Stimulated activated naive CD4-positive, alpha-beta T cell (primary cell): ENCODE measurements around the gene NHS.
"Not testable (repeated sequence)": the region's sequence is repeated elsewhere in the genome, so short reads cannot be mapped to it uniquely, and the experiment has no call there.

ENCODE experiments used
- DNase-seq, 6 experiments: peaks; one replicate each; lab custom pipeline; 2025; lab: John Stamatoyannopoulos, UW

The NHS gene

DNA sequence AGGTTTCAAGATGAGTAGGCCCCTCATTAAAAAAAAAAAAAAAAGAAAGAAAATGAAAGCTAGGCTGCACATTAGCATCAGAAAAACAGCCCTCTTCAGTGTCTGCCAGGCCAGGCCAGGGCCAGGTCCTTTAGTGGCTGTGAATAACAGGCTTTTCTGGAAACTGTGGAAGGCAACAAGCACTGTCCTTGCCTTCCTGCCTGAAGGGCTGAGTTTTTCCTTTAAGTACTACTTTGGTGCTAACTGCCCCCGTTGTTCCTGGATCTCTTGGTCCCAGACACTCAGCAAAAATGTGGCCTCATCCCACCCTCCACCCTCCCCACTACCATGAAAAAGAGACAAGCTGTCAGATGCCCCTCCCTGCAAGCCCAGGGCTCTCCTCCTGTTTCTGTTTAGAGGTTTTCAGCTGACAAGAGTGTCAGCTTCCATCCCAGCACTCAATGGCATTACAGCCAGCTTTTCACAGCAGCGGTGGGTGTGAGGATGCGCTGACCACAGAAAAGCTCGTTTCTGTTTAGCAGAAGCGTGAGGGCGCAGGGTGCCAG lies 174.2 kb downstream of the NHS start:
- DNase-seq: no peak

DNA sequence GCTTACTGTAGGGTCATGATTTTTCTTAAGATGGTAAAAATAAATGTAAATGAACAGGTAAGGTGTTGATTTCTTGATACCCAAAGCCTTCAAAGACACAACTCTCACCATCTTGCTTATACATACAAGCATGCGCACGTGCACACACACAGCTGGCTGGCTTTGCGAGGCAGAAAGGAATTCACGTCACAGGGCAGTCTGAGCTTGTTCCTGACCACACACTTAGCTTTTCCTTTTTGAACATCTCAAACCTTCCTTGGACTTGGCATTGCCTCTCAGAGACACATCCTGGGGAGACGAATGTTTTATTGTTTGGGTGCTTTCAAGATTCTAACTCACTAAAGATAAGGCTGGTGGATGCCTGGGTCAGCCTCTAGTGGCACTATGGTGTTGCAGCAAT lies 175.0 kb downstream of the NHS start:
- no peak for DNase-seq

DNA sequence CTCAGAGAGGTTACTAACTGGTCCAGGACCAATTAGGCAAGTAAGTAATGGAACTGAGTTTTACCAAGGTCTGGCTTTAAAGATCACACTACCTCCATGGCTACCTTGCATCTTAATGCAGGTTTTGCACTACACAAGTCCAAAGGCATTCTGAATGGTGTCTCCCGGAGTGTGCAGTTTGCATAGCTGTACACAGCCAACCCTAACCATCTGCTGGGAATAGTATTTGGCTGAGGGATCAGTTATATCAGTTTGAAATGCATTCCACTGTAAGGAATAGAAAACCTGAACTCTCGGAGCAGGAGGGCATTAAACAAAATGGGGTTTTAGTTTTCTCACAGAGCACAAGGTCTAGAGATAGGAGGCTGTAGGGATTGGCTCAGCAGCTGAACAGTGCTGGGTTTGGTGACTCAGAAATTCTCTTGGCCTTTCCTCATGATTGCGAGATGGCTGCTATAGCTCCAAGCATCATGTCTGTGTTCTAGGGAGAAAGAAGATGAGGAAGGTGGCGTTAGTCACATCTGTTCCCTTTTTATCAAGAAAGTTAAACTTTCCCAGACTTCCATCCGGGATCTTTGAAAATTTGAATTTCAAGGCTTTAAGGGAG lies 177.1 kb downstream of the NHS start:
- DNase-seq: no peak

DNA sequence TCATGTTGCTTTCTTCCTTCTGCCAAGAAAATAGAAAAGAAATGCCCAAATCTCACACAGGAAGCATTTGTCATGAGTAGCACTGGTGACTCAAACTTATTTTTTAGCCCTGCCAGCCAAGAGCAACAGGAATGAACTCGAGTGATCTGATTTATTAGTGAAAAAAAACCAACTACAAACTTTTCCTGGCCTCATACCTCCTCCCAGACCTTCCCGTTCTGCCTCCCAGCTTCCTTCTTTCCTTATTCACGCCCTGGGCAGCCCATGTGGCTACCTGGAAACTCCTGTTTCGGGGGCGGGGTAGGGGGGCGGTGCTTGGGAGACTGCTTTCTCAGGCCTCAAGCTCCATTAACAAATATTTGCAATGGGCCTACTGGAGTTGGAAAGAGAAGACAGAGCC lies 178.5 kb downstream of the NHS start:
- DNase-seq: no peak

DNA sequence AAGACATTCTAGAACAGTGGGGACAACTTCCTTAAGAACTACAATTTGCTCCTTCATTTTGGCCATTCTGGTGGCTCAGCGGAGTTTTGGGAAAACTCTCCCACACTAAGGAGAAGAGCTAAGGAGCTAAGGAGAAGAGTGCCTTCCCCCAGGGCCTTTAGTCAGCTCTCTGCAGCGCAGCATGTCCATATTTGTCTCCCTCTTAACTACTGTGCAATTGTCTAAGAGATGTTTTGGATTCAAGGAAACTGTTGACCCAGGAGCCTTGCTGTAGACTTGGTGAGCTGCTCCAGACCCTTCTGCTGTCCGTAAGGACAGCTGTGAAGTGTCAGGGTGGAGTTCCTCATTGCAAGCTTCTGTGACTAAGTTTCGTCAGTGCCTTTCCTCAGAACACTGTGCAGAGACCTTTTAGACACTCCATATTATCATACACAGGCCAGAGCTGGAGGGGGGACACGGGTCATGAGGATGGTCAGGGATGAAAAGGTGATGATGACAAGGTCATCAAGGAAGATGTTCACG lies 179.0 kb downstream of the NHS start:
- DNase-seq: no peak

DNA sequence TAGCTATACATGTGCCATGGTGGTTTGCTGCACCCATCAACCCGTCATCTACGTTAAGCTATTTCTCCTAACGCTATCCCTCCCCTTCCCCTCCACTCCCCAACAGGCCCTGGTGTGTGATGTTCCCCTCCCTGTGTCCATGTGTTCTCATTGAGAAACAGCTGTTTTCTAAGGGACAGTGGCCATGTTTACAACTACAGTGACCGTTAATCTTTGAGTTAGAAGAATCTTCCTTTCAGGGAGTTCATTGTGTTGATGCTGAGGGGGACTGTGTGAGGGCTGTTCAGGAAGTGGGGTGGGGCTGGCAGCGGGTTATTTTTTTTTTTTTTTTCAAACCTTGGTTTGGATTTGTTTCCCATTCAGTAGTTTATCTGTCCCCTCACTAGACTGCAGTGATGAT lies 179.9 kb downstream of the NHS start:
- DNase-seq: no peak

DNA sequence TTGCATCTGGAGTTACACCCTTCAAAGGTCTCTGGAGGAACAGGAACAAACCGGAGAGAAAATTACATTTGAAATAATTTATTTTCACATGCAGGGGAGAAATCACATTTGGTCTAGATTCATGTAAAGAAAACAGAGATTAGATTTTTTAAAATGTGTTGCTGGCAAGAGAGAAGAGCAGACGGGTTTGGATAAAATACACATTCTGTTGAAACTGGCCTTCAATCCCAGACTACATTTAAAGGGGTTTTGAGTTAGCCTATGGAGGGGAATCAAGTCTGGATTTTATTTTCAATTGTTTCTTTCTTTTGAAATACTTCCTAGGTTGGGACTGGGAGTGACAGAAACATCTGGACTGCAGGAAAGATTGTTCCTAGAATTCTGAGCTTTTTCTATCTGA lies 180.8 kb downstream of the NHS start:
- no peak for DNase-seq

DNA sequence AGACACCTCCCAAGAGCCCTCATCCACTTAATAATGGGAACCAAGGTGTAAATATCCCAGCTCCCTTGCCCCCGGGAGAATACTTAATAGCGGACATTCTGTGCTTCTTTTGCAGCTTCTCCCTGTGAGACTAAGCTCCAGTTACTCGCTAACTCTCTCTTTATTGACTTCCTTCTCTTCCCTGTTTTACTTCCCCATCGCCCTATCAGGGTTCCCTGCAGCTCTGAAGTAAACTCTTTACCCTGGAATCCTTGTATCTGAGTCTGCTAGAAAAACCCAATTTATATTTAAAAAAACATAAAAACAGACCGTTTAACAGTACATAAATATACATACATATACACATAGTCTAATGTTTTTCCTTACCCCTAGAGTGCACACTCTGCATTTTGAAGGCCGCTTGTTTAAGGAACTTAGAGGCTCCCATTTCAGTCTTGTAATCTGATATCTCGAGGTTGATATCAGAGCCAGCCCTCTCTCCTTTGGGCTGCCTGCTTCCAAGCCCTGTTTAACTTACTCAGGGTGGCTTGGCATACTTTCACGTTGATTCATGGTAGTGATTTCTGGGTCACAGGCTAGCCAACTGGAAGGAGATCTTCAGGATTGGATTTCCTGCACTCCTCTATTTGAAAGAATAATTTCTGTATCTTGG lies 184.9 kb downstream of the NHS start:
- DNase-seq: no peak

DNA sequence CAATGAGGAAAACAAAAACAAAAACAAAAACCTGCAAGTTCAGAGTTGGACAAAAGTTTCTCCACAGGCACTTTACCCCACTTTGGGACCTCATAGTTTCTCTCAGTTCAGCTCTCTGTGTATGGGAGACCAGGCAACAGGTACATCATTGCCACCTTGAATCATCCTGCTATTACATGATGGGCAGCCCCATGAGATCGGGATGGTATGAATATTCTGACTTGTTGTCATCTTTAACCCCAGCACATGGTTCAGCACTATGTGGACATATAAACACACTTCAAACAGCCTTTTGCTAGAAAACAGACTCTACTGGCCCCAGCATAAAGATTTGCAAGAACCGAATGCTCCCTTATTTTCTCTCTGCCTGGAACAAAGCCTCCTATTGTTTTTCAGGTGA lies 185.4 kb downstream of the NHS start:
- no peak for DNase-seq

DNA sequence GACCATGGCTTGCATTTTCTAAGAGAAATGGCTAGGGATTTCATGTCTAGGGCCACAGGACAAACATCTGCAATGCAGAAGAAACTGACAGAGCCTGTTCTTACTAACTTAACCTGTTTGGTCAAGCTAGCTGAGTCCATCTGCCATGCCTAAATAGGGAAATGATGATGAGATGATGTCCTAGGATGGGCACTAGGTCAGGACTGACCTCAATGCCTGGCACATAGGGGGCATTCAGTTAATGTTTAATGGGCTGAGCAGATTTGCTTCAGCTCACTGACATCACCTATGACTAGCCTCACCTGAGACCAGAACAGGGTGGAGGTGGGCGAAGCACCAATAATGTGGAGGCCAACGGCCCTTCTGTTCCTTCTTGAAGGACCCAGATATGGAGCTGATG lies 188.1 kb downstream of the NHS start:
- no peak for DNase-seq

DNA sequence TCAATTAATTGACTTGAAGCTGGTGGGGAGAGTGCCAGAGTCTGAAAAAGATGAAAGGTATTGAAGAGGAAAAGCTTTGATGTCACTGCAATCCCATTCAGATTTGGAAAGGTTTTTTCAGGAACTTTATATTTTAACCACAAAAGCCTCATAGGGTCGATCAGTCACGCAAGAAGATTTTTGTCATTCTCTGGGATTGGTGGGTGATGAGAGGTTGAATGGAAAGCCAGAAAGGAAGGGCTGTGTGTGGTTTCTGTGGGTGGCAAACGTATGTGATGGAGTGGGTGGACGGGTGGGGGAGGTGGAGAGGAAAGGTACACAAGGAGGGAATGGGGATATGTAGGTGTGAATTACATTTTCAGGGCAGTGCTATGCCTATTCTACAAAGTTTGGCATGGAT lies 188.5 kb downstream of the NHS start:
- no peak for DNase-seq

DNA sequence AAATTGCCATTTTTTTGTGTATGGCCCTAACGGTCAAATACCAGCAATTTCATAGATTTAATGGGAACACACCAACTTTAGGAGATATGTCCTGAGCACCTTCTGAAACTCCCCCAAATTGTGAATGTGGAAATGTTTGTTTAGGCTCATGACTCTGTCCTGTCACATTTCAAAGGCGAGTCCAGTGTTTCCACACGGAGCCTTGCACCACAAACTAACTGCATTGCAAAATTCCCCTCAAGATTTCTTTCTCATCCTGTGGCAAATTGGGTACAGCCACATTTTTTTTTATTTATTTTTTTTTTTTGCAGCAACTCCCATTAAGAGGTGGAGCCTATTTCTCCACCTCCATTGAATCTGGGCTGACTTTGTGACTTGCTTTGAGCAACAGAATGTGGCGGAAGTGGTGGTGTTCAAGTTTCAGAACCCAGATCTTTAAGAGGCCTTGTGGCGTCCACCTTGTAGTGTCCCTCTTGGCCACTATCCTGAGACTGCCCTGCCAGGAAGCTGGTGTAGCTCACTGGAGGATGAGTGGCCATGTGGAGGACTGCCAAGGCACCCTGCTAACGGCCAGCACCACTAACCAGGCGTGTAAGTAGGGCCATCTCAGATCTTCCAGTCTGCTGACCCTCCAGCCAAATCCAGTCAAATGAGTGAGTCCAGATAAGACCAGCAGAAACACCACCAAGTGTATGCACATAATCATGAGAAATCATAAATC lies 189.8 kb downstream of the NHS start:
- DNase-seq: no peak

DNA sequence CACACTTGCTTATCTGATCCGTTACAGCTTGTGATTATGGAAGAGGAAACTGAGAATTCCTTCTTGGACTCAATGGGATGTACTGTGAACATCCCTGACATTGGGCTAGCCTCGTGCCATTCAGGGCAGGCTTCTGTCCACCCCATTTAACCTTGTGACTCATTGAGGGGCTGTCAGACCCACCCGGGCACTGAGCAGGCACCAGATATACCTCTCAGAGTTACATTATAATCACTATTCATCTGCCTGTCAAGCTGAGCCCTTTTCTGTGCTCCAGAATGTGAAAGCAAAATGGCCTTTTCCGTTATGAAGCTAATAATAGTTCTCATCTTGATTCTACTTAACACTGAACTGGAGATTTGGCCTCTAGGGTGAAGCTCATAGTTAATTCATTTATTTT lies 191.7 kb downstream of the NHS start:
- no peak for DNase-seq

DNA sequence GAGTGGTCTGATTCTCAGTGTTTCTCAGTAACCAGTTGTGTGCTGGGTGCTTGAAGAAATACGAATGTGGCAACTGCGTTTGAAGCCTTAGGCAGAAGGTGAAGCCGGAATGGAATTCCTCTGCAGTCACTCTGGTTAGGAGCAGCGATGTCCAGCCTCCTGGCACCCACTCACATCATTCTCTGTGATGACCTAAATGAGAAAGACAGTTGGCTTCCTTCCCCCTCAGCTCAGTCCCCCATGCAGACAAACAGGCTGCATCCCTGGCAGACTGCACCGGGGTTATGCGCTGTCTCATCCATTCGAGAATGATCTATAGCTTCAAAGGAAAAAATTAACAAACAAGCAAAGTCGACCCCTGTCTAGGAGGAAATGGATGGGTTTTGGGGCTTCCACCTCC lies 192.2 kb downstream of the NHS start:
- no peak for DNase-seq

DNA sequence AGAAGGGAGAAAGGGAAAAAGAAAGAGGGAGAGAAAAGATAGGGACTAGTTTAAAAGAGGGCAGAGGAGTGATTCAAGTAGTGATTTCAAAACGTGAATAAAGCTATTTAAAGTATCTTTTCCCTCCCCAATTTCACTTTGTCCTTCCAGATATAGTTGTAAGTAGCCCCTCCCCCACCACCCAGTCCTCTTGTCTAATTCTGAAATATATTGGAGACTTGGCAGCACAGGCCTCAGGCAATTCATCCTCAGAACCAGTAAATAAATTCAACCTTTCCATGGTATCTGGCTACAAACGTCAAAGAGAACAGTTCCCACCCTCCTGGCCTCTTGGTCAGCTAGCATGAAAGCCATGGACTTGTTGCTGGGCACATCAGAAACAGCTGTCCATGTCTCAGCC lies 192.8 kb downstream of the NHS start:
- DNase-seq: no peak

DNA sequence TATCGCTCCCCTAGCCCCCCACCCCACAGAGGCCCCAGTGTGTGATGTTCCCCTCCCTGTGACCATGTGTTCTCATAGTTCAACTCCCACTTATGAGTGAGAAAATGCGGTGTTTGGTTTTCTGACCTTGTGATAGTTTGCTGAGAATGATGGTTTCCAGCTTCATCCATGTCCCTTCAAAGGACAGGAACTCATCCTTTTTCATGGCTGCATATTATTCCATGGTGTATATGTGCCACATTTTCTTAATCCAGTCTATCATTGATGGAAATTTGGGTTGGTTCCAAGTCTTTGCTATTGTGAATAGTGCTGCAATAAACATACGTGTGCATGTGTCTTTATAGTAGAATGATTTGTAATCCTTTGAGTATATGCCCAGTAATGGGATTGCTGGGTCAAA lies 193.8 kb downstream of the NHS start:
- not testable (repeated sequence) for DNase-seq

DNA sequence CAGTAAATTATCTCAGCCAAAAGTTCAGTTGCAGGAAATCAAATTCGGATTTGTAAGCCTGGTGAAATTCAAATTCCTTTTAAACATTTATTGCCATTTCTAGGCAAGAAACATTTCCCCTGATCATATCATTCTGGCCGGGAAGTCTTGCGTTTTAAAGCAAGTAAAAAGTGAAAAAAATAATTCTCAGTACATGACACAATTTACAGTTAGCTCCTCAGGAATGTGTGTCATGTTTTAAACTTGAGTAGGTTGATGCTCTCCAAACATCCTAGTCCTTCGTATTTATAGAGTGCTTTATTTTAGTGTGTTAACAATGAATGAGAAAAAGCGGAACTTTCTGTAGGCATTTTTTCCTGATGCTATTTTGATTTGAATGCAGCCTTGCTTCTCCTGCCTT lies 204.0 kb downstream of the NHS start:
- DNase-seq: no peak

DNA sequence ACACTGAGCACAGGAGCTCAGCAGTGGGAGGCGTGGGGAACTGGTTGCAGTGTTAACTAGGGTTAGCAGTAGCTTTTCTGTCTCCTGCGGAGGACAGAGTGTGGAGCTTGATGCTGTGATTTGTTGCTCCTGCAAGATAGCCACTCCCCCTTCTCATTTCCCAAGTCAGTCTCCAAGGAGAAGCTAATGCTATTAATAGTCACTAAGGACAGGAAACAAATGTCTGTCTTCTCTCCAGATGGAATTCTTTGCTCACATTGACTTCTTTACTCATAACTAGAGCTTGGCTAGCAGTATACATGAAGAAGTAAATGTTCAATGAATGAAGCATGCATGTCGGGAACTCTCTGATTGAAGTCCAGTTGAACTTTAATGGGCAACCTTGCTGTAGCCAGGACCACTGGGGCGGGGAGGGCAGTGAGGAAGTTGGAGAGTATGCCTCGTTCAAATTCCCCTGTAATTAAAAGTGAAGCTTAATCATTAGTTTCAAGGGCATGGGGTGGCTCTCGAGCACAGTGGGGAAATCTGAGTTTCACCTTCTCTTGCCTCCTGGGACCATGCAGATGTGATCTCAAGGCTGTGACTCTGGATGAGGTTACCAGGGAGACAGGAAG lies 205.6 kb downstream of the NHS start:
- no peak for DNase-seq

DNA sequence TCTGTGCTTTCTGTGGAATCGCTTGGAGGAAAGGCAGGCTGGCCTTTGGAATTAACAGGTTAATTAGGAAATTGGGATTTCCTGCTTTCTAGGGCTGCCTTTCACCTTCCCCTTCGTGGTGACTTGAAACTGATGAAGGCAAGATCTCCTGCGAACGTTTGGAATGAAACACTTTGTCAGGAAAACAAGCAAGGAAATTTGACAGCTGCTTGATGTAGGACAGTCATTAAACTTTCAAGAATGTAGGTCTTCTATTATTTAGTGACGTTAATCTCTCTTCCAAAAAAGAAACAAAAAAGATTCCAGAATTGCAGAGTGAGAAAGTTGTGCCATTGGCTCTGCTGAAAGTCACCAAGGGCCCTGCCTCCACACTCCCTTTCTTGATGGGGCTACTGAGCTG lies 206.6 kb downstream of the NHS start:
- DNase-seq: no peak

DNA sequence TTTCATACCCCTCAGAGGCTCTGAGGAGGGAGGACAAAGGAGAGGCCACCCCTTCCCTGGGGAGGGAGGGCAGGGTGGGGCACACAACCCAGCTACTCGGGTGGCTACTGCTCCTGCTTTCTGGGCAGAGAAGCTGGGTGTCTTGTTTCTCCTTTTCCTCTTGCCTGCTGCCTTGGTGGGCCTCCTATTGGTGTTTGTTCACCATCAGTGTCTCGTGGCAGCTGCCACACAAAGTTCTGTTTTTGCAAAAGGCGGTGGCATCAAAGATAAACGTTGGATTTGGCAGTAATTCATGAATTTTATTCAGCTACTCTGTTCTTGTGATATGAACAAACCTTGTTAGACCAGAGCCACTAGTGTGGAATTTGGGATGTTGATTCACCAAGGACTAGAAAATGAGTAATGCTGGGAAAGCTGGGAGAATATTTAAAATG lies 209.3 kb downstream of the NHS start:
- DNase-seq: no peak

DNA sequence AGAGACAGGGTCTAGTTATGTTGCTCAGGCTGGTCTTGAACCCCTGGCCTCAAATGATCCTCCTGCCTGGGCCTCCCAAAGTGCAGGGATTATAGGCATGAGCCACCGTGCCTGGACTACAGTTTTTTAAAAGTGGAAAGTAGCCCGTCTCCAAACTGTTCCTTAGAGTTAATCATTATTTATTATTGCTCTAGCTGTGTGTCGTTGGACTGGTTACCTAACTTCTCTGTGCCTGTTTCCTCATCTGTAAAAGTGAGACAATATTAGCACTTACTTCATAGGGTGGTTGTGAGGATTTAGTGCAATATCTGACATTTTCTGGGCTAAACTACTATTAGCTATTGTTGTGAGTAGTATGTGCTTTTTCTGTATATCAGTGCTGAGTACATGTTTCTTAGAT lies 210.0 kb downstream of the NHS start:
- DNase-seq: no peak

DNA sequence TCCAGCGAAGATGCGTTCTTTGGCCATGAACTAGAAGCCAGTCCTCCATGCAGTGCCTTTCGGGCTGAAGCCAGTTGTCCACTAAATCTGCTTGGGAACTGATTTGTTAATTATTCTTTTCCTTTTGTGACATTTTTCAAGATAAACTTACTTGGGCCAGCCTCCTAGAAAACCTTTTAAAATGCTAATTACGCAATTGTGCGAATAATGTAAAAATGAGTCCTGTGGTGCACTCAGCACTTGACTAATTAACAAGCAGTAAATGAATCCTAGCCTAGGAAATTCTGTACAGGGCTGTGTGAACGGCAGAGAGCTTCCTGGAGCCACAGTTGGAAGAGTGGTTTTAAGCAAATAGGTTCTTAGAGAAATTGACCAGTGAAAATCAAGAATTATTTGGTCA lies 212.4 kb downstream of the NHS start:
- DNase-seq: no peak

DNA sequence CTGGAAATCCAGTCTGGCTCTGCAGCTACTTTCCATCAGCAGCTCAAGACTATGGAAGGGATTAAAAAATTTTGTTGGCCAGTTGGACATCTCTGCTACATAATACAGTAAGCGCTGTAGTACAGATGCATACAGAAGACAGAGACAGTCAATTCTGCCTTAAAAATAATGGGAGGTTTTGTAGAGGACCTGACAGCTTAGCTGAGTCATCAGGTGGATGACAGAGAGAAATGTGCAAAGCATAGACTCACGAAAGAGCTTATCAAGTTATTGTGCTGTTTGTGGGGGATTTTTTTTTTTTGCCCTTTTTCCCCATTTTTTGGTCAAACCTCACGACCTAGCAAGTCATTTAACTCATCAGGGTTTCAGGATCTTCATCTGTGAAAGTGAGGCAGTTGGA lies 213.3 kb downstream of the NHS start:
- no peak for DNase-seq
